HEK293 (cell line): ENCODE results near the gene PCDH8.

Source experiments
- CTCF ChIP-seq: fragments of 450-650 bp; formaldehyde crosslinking; IDR thresholded peaks from 2 replicates; pipeline ENCODE4 v1.5.1; 2016; ENCODE audit warnings: missing biosample characterization, missing genetic modification characterization
- GLIS2 ChIP-seq: fragments of 450-650 bp; formaldehyde crosslinking; IDR thresholded peaks from 2 replicates; pipeline ENCODE4 v1.5.1; 2016; ENCODE audit warnings: missing biosample characterization, missing genetic modification characterization
- INSM2 ChIP-seq: fragments of 450-650 bp; formaldehyde crosslinking; IDR thresholded peaks from 2 replicates; pipeline ENCODE4 v1.5.1; 2016; ENCODE audit warnings: missing biosample characterization, missing genetic modification characterization
- YY1 ChIP-seq: fragments of 450-650 bp; formaldehyde crosslinking; IDR thresholded peaks from 2 replicates; pipeline ENCODE4 v1.5.1; 2018; ENCODE audit warnings: missing biosample characterization, missing genetic modification characterization
- ZIC2 ChIP-seq: fragments of 450-650 bp; formaldehyde crosslinking; IDR thresholded peaks from 2 replicates; pipeline ENCODE4 v1.5.1; 2016; ENCODE audit warnings: missing biosample characterization, missing genetic modification characterization
- ZNF549 ChIP-seq: fragments of 450-650 bp; IDR thresholded peaks from 2 replicates; pipeline ENCODE4 v1.5.1; 2018; ENCODE audit warnings: missing biosample characterization, missing genetic modification characterization, mild to moderate bottlenecking, inconsistent platforms, moderate library complexity
- ZNF768 ChIP-seq: fragments of 450-650 bp; formaldehyde crosslinking; IDR thresholded peaks from 2 replicates; pipeline ENCODE4 v1.5.1; 2018; ENCODE audit warnings: missing biosample characterization, mild to moderate bottlenecking, missing genetic modification characterization

GRCh38 chr13:52884429-52885010, 36.1 kb upstream of the PCDH8 start:
- TF ChIP-seq CTCF (tag by site-specific recombination) = no peak
- TF ChIP-seq YY1 (tag by site-specific recombination) = no peak
- TF ChIP-seq ZNF768 = no peak
- TF ChIP-seq GLIS2 = no peak
- TF ChIP-seq ZNF549 (tag by site-specific recombination) = no peak
- TF ChIP-seq INSM2 (tag by site-specific recombination) = no peak
- no peak for TF ChIP-seq ZIC2
